GM21529 (cell line): ENCODE data around the gene STX1A.
A peak's percentile ranks its signal among the peaks of the same experiment; 100 is the strongest.
"Not testable (repeated sequence)": the region's sequence is repeated elsewhere in the genome, so short reads cannot be mapped to it uniquely, and the experiment has no call there.

Source experiments
- ATAC-seq: cut with Tn5 transposase; IDR thresholded peaks from one replicate; pipeline ENCODE4 v1.9.1; 2021; ENCODE audit not compliant: unreplicated experiment

STX1A gene

DNA sequence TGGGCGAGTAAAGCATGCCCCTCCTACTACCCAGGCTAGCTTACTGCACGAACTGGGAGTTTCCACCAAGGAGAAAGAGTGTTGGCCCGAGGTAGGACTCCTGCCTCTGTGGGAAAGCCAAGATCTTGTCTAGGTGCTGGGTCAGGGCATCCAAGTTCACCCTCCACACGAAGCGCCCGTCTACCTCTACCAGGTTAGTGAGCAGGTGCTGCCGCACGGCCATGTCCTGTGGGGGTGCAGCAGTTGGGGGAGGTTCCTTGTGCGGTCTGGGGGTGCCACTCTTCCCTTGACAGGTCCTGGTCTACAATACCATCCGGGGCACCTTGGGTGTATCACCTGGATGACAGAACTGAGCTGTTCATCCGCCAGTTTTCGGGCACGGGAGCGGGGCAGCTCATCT is 17.4 kb upstream of the STX1A start:
- no peak for ATAC-seq

- ATAC-seq = no peak
Observed at GRCh38 chr7:73735528-73735905, 16.0 kb upstream of the STX1A start.

DNA sequence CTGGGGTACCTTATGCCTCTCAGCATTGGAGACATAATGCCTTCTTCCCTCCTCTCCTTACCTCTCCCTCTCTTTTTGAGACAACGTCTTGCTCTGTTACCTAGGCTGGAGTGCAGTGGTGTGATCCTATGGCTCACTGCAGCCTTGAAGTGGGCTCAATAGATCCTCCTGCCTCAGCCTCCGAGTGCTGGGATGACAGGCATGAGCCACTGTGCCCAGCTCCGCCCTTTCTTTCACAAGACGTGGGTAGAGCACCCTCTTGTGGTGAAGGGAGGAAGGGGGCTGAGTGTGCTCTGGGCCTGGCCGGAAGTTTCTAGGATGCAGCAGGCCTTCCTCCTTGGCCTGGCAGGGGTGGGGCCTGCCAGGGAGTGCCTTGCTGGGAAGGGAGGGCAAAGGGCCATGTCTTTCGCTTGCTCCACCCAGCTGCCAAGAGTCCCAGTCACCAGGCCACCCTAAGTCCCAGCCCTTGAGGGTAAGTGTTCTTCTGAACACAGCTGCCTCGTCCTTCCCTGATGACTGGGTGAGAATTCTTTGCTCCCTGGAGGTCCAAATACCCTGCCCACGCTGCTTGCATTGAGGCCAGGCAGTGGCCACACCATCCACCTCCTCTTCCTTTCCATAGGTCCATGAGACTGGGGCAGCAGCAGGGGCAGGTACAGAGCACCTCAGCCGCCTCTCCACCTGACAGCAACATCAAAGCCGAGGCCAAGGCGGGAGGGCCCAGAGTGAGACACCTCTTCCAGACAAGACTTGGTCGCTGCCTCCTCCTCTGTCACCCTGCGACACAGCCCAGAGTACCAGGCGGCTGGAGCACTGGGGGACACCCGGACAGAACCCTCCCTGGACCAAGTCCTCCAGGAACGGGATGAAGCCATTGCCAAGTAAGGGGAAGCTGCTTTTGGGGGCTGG is 15.4 kb upstream of the STX1A start:
- ATAC-seq = peak; percentile 46

DNA sequence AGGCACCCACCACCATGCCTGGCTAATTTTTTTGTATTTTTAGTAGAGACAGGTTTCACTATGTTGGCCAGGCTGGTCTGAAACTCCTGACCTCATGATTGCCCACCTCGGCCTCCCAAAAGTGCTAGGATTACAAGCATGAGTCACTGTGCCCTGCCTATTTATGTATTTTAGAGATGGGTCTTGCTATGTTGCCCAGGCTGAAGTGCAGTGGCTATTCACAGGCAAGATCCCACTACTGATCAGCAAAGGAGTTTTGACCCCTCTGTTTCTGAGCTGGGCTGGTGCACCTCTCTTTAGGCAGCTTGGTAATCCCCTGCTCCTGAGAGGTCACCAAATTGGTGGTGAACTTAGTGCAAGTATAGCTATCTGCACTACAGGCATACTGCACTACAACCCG is 12.9 kb upstream of the STX1A start:
- no peak for ATAC-seq

DNA sequence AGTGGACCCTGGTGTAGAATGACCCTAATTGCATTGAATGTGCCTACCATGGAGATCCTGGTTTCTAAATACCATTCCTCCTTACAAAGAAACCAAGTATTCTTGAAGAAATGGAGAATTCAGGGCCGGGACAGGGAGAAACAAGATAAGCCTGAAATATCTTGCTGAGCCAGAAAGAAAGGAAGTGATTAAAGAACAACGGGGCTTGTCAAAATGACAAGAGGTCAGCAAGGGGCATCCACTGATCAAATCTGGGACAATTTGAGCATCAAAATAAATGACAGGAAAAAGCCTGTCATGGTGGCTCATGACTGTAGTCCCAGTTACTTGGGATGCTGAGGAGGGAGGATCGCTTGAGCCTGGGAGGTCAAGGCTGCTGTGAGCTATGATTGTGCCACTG is 11.0 kb upstream of the STX1A start:
- no peak for ATAC-seq

- ATAC-seq = no peak
Observed at GRCh38 chr7:73728551-73728950, 9.1 kb upstream of the STX1A start.

DNA sequence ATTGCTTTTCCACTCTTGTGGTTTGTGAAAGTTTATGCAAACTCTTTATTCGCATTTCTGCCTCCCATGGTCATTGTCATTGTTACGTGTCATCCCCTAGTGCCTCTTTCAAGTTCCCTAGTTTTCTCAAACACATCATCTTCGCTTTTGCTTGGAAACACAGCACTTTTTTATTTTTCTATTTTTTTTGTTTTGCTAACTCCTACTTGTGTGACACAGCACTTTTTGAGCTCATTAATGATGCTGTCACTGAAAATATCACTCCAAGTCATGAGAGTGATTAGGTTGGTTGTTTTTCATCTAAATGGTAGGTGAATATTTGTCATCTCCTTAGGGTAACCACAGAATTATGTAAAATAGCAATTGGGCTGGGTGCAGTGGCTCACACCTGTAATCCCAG is 8.5 kb upstream of the STX1A start:
- no peak for ATAC-seq

DNA sequence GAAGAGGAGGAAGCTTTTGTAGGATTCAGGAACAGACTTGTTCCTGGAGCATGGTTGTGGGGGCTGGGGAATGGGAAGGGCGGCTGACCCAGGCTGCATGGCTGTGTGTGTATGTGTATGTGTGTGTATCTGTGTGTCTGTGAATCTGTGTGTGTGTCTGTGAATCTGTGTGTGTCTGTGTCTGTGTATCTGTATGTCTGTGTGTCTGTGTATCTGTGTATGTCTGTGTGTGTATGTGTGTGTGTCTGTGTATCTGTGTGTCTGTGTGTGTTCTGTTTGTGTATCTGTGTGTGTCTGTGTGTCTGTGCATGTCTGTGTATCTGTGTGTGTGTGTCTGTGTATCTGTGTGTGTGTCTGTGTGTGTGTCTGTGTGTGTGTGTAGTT is 6.6 kb upstream of the STX1A start:
- peak; percentile 17 for ATAC-seq

DNA sequence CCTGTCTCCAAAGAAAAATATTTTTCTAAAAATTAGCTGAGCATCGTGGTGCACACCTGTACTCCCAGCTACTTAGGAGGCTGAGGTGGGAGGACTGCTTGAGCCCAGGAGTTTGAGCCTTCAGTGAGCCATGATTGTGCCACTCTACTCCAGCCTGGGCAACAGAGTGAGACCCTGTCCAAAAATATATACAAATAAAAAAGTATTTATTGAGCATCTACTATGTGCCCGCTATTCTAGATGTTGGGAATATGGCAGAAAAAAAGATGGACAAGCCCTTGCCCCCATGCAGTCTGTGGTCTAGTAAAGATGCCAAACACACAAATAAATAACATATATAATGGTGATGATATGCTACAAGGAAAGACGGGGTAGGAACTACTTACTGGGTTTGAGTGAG is 4.3 kb upstream of the STX1A start:
- ATAC-seq = no peak

- no peak for ATAC-seq
Observed at GRCh38 chr7:73722785-73723184, 3.3 kb upstream of the STX1A start.

- not testable (repeated sequence) for ATAC-seq
Observed at GRCh38 chr7:73722182-73722581, 2.7 kb upstream of the STX1A start.

GRCh38 chr7:73721377-73721817 is 1.9 kb upstream of the STX1A start:
- no peak for ATAC-seq

GRCh38 chr7:73720443-73720842 is 974 bp upstream of the STX1A start:
- ATAC-seq = not testable (repeated sequence)

DNA sequence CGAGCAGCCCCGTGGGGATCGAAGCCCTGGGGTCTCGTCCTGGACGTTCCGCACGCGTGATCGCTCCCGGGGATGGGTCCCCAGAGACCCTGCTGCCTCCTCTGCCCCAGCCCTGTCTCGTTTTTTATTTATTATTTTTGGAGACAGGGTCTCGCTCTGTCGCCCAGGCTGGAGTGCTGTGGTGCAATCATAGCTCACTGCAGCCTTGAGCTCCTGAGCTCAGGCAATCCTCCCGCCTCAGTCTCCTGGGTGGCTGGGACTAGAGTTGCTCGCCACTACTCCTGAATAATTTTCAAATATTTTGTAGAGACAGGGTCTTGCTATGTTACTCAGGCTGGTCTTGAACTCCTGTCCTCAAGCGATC is 319 bp upstream of the STX1A start:
- peak; percentile 23 for ATAC-seq

GRCh38 chr7:73718438-73718881 is 1.0 kb downstream of the STX1A start:
- ATAC-seq = no peak

GRCh38 chr7:73717991-73718405 is 1.5 kb downstream of the STX1A start:
- ATAC-seq = no peak

- ATAC-seq = no peak
Observed at GRCh38 chr7:73717025-73717807, 2.3 kb downstream of the STX1A start.

DNA sequence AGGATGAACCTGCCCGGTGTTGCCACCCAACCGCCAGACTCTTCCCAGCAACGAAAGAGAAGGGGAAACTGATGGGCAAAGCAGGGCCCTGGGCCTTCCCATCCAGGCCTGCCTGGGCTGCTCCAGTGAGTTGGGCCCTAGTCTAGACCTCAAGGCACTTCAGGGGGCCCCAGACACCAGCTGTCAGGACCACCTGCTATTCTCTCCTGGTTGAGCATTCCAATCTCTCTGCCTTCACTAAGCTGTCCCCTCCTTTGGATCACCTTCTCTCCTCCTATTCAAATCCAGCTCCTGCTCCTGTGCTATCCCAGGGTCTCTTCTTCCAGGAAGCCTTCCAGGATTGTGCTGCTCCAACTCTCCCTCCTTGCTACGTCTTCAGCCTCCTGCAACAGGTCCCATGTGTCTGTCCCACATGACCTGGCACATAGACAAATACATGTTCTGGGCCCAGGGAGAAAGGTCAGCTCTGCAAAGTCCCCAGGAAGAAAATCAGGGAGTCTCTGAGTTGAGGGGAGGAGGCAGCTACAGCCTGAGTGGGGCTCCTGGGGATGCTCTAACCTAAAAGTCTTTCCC is 3.1 kb downstream of the STX1A start:
- no peak for ATAC-seq

GRCh38 chr7:73715648-73716317 is 3.7 kb downstream of the STX1A start:
- ATAC-seq = no peak

- not testable (repeated sequence) for ATAC-seq
Observed at GRCh38 chr7:73713319-73713718, 6.2 kb downstream of the STX1A start.

GRCh38 chr7:73712773-73713172 is 6.7 kb downstream of the STX1A start:
- ATAC-seq = no peak
